ENCODE measurements around the gene RARRES2.
"Not testable (repeated sequence)": the region's sequence is repeated elsewhere in the genome, so short reads cannot be mapped to it uniquely, and the experiment has no call there.

RARRES2 gene

DNA sequence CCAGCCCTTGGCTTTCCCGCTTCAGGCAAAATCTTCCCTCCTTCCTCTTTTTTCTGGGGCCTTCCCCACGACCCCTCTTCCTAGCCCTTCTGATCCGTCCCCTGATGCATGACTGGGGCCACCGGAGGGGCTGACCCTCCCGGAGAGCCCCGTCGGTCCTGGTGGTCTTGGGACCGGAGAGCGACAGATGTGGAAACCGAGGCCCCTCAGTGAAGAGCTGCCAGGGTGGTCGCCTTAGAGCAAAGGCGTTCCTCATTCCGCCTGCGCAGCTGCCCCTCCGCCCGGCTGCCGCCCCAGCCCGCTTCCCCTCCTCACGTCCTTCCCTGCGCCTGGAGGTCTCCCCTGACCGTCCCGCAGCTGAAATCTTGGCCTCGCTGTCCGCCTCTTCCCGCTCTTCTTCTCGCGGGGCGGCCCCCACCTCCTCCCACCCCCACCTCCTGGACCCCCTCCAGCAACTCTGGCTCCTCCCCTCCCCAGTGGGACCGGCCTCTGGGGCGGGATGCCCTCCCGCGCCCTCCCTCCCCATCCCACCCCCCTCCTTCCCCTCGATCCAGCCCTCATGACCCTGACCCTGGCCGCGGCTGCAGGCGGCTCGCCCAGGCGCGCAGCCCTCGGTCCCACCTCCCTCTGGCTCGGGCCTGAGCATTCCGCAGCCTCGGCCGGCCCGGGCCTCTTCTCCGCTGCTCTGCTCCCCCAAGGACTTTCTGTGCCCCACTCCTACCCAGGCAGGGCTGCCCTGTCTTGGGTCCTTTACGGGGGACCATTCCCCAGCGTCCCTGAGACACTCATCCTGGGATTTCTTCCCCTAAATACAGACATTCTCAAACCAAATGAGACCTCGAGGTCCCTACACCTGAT lies at the start of gene RARRES2:
Gene RARRES2, minus strand, starts transcription at position 367 of the 858 bp plus-strand sequence. CDS start 1,020 bp downstream, outside the sequence.
- no peak for DNase-seq (ENCODE audit: low read depth in 2 of 2)

DNA sequence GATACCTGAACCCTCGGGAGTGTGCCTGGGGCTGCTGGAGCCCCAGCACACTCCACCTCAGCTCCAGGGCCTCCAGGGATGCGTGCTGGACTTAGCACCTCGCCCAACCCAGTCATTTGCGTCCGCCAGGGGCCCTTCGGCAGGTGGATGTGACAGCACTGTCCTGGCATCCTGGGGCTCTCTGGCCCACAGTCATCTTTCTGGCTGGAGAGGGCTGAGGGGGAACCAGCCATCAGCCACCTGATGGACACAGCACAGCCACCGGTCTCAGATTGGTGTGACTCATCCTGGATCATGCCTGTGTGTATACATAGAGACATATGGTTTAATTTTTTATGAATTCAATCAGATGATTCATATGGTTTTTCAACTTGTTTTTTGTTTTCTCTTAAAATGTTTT lies 48.8 kb upstream of the RARRES2 start:
- no peak for DNase-seq (ENCODE audit: low read depth in 2 of 2)

DNA sequence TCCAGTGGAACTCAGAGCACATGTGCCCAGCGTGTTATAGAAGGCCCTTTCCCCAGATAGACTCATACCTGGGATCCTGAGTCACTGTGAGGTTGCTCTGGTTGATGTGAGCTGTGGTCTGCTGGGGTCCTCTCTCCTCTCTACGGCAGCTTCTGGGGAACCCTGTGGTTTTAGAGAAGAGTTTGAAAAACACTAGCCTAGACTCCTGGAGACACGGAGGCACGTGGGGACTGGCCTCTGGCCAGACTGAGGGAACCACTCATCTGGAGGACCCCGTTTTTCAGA lies 48.0 kb upstream of the RARRES2 start:
- DNase-seq (ENCODE audit: low read depth in 2 of 2), result no peak

DNA sequence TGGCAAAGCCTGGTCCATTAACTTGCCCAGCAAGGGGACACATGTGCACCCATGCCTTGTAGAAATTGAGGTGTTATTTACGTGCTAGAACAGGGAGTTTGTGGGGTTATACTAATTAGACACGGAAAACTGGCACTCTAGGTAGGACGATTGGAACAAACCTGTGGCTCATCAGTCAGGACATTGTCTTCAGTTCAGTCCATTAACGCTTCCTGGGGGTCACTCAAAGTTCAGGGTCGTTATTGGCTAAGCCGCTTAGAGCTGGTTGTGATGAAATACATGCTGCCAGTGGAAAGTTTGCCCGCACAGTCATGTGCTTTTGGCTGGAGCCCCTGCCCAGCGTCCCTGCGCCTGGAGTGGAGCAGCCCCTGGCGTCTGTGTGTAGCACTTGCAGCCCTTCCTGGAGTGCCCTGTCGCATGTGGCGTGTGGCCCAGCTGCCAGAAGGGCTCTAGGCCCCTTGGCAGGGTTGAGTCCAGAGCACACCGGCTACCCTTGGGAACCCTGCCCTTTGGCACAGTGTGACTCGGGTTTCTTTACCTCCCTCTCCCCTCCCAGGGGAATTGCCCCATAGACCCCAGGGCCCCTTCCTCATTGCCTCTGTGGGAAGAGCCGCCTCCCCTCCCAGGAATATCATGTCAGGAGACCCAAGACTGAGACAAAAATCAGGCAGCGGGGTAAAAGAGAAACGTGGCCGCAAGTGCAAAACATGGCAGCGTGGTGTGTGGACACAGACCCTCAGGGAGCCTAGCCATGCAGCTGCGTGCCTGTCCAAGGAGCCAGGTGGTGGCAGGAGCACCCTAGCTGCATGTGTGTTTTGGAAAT lies 47.5 kb upstream of the RARRES2 start:
- no peak for DNase-seq (ENCODE audit: low read depth in 2 of 2)

DNA sequence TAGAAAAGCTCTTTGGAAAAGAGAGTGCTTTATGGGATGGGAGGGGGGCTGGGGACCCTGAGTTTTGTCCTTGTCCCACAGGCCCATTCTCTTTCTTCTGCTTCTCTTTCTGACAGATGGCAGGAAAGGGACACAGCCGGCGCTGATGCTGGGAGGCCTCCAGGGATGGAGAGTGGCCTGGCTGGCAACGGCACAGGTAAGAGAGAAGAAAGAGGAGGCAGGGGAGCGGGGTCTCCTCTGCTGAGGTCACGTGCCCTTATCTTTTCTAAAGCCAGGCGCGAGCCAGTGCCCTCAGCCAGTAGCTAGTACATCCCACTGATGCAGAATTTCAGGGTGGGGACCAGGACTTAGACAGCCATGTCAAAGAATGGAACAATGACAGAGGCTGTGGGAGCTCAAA lies 46.9 kb upstream of the RARRES2 start:
- DNase-seq (ENCODE audit: low read depth in 2 of 2), result no peak

DNA sequence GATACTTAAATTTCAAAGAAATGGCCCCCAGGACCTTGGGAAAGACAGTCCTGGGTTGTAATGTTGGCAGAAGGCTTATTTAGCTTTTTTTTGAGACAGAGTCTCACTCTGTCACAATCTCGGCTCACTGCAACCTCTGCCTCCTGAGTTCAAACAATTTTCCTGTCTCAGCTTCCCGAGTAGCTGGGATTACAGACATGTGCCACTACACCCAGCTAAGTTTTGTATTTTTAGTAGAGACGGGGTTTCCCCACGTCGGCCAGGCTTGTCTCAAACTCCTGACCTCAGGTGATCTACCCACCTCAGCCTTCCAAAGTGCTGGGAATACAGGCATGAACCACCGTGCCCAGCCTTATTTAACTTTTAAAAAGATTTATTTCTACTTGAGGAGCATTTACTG lies 44.5 kb upstream of the RARRES2 start:
- not testable (repeated sequence) for DNase-seq (ENCODE audit: low read depth in 2 of 2)

DNA sequence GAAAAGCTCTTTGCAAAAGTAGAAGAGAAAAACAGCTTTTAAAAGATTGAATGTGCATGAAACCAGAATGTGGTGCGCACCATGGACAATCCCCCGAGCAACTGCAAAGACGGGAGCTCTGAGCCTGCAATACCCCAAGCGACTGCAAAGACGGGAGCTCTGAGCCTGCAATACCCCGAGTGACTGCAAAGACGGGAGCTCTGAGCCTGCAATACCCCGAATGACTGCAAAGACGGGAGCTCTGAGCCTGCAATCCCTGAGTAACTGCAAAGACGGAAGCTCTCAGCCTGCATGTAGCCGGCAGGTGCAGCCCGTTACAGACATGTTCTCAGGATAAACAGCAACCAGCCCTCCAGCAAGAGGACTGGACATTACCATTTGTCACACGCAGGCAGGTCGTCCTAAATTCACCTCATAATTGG lies 43.9 kb upstream of the RARRES2 start:
- no peak for DNase-seq (ENCODE audit: low read depth in 2 of 2)

DNA sequence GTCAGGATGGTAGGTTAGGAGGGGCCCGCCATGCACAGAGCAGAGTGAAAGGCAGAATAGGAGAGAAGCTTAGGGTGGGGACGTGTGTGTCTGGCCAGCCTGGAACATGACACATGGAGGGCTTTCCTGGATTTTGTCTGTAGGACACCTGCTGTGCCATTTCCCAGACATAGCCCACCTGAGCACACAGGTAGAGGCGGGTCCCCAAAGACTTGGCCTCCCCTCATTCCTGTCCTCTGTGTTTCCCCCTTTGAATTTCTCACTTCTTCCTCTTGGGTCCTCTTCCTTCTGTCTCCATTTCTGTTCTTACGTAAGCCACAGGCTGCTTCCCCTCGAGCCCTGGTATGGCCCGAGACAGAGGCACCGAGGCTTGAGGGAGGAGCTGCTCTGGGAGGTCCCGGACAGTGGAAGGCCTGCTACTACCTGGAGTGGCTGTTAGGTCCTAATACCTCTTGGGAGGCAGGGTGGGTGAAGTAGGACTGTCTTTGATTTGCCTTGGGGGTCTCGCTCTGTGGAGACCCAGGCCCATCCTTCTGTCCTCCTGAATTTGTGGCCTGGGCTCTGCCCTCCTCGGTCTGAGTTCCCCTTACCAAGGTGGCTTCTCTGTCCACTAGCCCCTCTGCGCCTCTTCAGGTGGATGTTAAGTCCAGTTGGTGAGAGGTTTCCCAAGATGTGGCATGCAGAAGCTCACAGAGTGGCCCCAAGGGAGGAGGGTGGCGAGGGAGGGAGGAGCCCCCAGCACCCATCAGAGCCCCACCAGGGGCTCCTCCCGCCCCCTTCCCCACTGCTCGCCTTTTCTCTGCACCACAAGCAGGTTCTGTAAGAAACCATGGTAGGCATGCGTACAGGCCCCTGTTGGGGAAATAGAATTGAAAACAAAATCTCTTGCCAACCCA lies 43.2 kb upstream of the RARRES2 start:
- no peak for DNase-seq (ENCODE audit: low read depth in 2 of 2)

DNA sequence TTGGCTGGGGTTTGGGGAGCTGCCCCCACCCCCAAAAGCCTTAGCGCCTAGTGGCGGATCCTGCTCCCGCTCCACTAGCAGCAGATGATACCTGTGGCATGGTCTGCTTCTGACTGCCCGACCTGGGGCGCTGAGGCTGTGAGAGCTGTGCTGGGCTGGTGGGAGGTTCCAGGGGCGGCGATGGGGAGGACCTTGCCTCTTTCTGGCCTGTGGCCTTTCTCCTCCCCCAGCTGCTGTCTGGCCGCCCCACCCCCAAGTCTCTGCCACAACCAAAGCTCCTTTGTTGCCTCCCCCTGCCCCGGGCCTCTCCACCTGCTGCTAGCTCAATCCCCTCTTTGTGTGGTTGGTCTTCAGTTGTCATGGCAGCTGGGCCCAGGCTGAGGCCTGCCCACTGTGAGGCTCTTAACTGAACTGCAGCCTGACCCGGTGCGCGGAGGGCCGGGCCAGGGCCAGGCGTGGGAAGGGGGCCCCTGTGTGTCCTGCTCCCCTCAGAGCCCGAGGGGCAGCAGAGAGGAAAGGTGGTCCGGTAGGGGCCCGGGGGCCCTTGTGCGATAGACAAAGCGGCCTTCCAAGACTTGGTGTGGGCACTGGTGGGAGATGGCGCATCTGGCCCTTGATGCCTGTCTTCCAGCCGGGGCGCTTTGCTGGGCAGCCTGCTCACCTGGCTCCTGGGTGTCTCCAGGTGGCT lies 42.4 kb upstream of the RARRES2 start:
- no peak for DNase-seq (ENCODE audit: low read depth in 2 of 2)

DNA sequence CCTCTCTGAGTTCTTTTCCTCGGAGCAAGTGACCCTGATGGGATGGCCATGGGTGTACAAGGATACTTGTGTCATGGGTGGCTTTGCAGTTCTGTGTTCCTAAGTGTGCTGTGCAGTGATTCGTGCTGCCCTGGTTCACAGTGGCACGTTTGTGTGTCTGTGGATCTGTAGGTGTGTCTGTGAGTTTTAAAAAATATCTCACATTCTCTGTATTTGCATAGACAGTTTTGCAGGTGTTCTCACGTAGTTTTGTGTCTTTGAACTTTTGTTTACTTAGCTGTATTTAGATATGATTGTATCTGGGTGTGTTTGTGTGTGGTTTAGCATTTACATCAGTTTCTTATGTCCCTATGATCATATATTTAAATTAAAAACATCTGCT lies 41.4 kb upstream of the RARRES2 start:
- DNase-seq (ENCODE audit: low read depth in 2 of 2), result no peak

DNA sequence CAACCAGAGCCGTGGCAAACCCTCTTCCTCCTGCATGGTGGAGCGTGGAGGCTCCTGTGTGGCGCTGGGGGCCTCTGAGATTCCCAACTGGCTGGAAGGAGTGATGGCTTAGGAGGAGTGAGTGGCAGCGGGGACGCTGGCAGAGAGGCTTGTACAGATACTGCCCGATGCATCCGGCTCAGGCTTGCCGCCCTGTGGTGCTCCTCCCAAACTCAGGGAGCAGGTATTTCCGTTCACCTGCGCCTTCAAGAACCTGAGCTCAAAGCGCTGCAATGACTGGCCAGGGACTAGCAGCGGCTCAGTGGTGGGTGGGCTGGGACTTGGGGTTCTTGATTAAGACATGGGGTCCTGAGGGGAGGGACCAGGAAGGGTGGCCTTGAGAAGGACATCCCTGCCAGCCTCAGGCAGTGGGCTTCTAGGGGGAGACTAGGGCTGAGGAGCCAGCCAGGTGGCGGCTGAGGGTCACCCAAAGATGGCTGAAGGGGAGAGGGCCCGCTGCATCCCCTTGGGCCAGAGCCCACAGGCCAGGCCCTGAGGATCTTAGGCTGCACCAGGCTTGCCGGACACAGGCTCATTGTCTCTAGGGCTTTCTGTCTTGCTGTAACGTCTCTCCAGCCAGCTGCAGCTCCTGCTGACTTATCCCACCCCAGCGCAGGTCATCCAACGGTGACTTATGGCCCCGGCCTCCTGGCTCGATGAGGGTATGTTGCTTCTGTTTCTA lies 40.9 kb upstream of the RARRES2 start:
- no peak for DNase-seq (ENCODE audit: low read depth in 2 of 2)

DNA sequence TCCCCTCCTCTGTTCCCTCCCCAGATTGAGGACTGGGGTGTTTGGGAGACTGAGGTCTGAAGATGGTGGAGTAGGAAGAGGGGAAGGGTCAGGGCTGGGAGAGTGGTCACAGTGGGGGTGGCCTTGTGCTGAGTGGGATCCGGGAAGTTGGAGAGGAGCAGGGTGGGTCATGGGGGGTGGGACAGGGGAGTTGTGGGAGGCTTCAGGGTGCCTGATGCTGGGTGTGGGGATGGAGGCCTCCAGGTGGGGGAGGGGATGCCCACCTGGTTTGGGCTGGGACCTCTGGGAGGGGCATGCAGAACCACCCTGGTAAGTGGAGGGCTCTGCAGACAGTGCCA lies 40.3 kb upstream of the RARRES2 start:
- no peak for DNase-seq (ENCODE audit: low read depth in 2 of 2)

DNA sequence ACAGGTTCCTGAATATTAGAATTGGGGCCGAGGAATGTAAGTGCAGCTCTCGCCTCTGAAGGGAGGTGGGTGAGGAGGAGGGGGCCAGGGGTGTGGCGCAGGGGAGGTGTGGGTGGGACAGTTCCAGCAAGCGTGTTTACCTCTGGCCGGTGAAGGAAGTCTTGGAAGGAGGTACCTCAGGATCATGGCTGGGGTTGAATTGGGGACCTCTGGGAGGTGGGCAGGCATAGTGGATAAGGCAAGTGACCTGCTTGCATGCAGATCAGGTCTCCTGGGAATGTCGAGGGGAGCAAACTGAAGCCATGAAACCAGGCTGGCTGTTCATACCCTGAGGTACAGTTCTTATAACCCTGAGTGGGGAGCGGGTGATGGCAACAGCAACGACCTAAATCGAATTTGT lies 39.7 kb upstream of the RARRES2 start:
- DNase-seq (ENCODE audit: low read depth in 2 of 2), result no peak

DNA sequence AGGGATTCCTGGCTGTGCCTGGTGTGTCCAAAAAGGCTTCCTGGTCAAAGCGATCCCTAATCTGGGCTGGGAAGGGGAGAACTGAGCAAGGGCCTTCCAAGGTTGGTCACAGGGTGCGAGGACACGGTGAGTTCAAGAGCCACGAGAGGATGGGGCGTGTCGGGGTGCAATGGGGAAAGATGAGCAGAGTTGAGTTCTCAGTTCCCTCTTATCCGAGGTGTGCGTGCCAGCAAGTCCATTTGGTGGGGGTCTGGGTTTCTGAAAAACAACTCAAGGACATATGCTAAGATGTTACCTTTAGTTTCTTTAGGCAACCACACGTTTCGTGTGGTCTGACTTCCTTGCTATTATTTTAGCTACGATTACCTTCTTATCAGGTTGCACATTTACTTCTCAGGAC lies 39.0 kb upstream of the RARRES2 start:
- no peak for DNase-seq (ENCODE audit: low read depth in 2 of 2)

DNA sequence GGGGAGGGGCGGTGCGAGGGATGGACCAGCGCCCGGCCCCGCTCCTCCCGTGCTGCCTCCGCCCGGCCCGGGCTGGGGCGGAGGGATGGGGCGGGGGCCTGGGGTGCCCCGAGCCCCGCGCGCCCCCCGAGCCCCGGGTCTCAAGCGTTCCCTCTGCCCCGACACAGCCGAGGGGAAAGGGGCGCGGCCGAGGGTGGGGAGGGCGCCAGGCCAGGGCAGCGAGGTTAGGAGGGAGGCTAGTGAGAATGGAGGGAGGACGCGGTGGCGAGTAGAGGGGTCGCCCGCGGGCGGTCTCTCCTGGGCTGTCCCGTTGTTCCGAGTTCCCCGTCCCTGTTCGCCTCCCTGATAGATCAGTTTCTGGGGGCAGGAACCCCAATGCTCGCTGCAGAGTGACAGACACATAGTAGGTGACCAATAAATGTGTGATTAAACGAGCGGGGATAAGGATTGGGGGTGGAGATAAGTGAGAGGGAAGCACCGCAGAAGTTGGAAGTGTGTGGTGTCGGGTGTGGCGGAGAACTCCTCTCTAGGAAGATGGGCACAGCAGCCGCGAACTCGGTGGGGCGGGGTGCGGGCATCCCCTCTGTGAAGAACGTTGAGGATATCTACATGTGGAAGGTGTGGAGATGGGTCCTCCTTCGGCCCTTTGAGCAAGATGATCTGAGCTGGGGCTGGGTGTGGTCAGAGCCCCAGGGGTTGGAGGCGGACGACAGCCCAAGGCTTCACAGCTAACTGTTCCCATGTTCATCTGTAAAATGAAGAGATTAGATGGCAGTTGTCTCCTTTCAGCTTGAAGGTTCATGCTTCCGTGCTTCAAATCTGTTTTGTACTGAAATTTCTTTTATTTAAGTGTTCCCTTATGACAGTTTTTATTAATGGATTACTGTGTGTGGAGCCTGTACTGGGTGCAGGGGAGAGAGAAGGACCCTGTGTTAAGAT lies 38.3 kb upstream of the RARRES2 start:
- no peak for DNase-seq (ENCODE audit: low read depth in 2 of 2)

DNA sequence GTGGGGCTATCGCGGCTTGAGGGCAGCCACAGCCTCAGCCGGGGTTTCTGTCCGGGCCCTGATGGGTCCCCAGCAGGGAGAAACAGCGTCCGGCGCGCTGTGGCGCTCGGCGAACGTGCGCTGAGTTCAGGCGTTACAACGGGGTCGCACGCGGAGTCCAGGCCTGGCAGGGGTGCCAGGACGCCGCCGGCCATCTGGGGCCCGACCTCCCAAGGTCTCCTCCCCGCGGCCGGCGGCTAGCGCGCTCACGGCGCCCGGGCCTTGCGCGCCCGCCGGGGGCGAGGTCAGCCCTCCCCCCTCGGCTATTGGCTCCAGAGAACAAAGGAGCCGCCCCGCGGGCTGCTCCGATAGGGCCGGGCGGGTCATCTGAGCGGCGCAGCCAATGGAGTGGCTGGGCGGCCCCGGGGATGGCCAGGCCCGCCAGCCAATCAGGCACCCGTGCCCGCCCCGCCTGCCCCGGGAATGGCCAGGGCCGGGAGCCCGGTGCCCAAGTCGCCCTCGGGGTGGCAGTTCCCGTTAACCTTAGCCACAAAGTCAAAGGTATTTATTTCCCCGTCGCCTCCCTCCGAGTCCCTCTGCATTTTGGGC lies 37.5 kb upstream of the RARRES2 start, which contains the start of gene ZNF775:
Gene ZNF775, plus strand, starts transcription at position 478 of the 588 bp plus-strand sequence. CDS start 9,141 bp downstream, outside the sequence.
- peak; percentile 84 to 87 for DNase-seq (ENCODE audit: low read depth in 2 of 2)

DNA sequence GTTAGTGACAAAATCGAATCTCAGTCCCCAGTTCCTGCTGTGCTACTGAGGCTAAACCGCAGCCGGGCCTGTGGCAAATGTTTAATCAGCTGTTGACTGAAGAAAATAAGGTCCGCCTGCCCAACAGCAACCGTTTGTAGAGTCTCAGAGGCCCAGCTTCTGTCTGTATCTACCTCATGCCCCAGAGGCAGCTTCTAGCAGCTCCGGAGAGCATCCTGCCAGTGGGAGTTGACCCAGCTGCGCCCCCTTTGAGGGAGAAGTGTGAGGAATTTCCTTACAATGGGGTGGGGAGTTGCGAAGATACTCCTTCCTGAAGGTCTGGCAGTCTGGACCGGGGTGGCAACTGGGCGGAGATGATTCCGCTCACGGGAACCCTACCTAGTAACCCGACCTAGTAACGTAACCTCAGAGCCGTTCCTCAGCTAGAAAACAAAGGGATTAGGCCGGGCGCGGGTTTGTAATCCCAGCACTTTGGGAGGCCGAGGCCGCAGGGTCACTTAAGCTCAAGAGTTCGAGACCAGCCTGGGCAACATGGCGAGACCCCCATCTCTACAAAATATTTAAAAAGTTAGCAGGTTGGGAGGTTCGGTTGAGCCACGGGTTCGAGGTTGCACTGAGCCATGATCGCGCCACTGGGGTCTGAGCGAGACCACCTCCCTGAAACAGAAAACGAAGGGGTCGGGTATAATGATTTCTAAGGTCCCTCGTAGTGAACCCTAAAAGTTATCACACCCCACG lies 36.9 kb upstream of the RARRES2 start:
- DNase-seq (ENCODE audit: low read depth in 2 of 2), result peak in 1 of 2 experiments; percentile 30

DNA sequence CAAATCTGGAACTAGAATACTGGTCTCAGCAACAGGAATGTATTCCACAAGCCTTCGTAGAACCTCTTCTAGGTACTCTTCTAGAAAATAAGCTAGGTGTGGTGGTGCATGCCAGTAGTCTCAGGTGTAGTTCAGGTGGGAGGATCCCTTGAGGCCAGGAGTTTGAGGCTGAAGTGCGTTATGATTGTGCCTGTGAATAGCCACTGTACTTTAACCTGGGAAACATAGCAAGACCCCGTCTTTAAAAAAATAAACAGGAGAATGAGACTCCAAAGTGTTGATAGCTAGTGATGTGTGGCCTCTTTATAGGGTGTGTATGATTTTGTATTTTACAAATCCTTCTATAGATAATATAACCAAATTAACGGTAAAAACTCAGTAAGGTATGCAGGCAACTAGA lies 36.2 kb upstream of the RARRES2 start:
- DNase-seq (ENCODE audit: low read depth in 2 of 2), result no peak

DNA sequence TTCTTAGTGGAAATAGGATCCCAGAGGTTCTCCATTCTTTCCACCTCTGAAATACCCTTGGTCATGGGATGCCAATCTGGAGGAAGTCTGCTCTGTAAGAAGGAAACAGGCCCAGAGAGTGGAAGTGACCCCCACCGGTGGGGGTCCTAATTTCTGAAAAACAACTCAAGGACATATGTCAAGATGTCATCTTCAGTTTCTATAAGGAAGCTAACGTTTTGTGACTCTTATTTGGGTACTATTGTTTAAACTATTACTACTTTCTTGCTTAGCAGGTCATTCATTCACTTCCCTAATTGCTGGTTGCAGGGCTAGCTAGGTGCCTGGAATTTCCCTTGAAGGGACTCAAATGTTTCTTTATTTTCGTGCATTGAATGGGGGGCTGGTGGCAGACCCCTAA lies 35.8 kb upstream of the RARRES2 start:
- DNase-seq (ENCODE audit: low read depth in 2 of 2), result no peak
